HCT116 (cell line): ENCODE measurements around the gene RNU7-1. TPM values are rescaled to one million over a fixed set of nuclear protein-coding genes. Genes with fewer than 3 reads are reported as not detected.

Source experiments
- ATAC-seq: fragments of 200-7000 bp; cut with Tn5 transposase; 2 replicates; pipeline ENCODE4 v1.9.1; 2020; ENCODE audit warnings: mild to moderate bottlenecking, moderate library complexity
- BruUV-seq: library from RNA; stranded (reverse); fragments of 400-500 nt; replicated peaks from 2 replicates; lab custom pipeline; 2021; lab: Mats Ljungman, UMichigan
- CTCF ChIA-PET: fragments of 300-600 bp; sonication (Branson Sonifier 250); formaldehyde crosslinking; loops from one replicate; lab custom pipeline; 2021; ENCODE audit warnings: antibody characterized with exemption; lab: Charles Lee
- POLR2A ChIA-PET: fragments of 300-600, 350-600 bp; sonication (Branson Sonifier 250); formaldehyde crosslinking; loops from one replicate; lab custom pipeline; 2021; ENCODE audit warnings: antibody characterized with exemption; lab: Charles Lee
- RAD21 ChIA-PET, 2 experiments: fragments of 300-600 bp; sonication (Branson Sonifier 250); formaldehyde crosslinking; loops; one replicate each; lab custom pipeline; 2023; ENCODE audit warnings: low total read pairs in 2 of 2; ENCODE audit not compliant: uncharacterized antibody in 2 of 2, unreplicated experiment in 2 of 2, low non-redundant PET in 1 of 2; lab: Charles Lee
- DNase-seq: peaks from one replicate; pipeline ENCODE4 v3.0.0-alpha.2; 2010; ENCODE audit warnings: low read depth, low spot score
- H2AFZ ChIP-seq: fragments of 200-600 bp; shearing (Covaris generic), sonication (generic); 2 replicates; pipeline ENCODE4 v1.6.1; 2017; ENCODE audit warnings: low read depth, mixed run types, mixed read lengths, antibody characterized with exemption, low read length; ENCODE audit not compliant: poor library complexity, severe bottlenecking
- H3K27ac ChIP-seq: 2 replicates; pipeline ENCODE4 v1.5.1; 2012; ENCODE audit warnings: low read depth, low read length
- H3K27me3 ChIP-seq: fragments of 200-600 bp; sonication (generic); 2 replicates; pipeline ENCODE4 v1.6.1; 2016; ENCODE audit warnings: mixed run types, low read length, mixed read lengths; ENCODE audit not compliant: insufficient read depth
- H3K36me3 ChIP-seq, 2 experiments: fragments of 200-500 bp in 1 of 2; fragments of 200-600 bp in 1 of 2; sonication (Bioruptor generic) in 1 of 2; sonication (generic) in 1 of 2; 2 replicates each; pipeline versions ENCODE4 v1.5.1 to v1.6.1; 2014 to 2016; ENCODE audit warnings: low read length in 2 of 2, inconsistent platforms in 1 of 2, mixed read lengths in 1 of 2, mixed run types in 1 of 2; ENCODE audit not compliant: insufficient read depth in 2 of 2, control insufficient read depth in 1 of 2
- H3K4me1 ChIP-seq, 2 experiments: fragments of 200-600 bp in 1 of 2; sonication (generic) in 1 of 2; 2 replicates each; pipeline versions ENCODE4 v1.5.1 to v1.6.1; 2012 to 2017; ENCODE audit warnings: low read length in 2 of 2, inconsistent platforms in 1 of 2, mild to moderate bottlenecking in 1 of 2, mixed read lengths in 1 of 2, mixed run types in 1 of 2, moderate library complexity in 1 of 2; ENCODE audit not compliant: insufficient read depth in 2 of 2, control insufficient read depth in 1 of 2
- H3K4me2 ChIP-seq: fragments of 200-600 bp; sonication (generic); 2 replicates; pipeline ENCODE4 v1.6.1; 2017; ENCODE audit warnings: mixed run types, low read length, mixed read lengths
- H3K4me3 ChIP-seq, 2 experiments: fragments of 200-600 bp in 1 of 2; sonication (generic) in 1 of 2; replicated peaks in 1 of 2; 2 replicates each; pipeline ENCODE4 v1.5.1; 2011 to 2016; ENCODE audit warnings: low read length in 2 of 2, control low read depth in 1 of 2, low read depth in 1 of 2, mild to moderate bottlenecking in 1 of 2, mixed read lengths in 1 of 2, mixed run types in 1 of 2
- H3K79me2 ChIP-seq: fragments of 200-600 bp; sonication (generic); 2 replicates; pipeline ENCODE4 v1.6.1; 2017; ENCODE audit warnings: mild to moderate bottlenecking, mixed run types, low read length, moderate library complexity, mixed read lengths; ENCODE audit not compliant: insufficient read depth
- H3K9ac ChIP-seq: fragments of 200-600 bp; sonication (generic); 2 replicates; pipeline ENCODE4 v1.6.1; 2016; ENCODE audit warnings: low read length, mixed read lengths
- H3K9me2 ChIP-seq: fragments of 200-600 bp; sonication (generic), shearing (Covaris generic); 2 replicates; pipeline ENCODE4 v1.6.1; 2017; ENCODE audit warnings: mixed run types, mild to moderate bottlenecking, moderate library complexity; ENCODE audit not compliant: insufficient read depth
- H3K9me3 ChIP-seq, 2 experiments: fragments of 200-500 bp in 1 of 2; fragments of 200-600 bp in 1 of 2; sonication (Bioruptor generic) in 1 of 2; sonication (generic) in 1 of 2; 2 replicates each; pipeline ENCODE4 v1.6.1; 2014 to 2017; ENCODE audit warnings: low read length in 2 of 2, mixed read lengths in 2 of 2, inconsistent platforms in 1 of 2, low read depth in 1 of 2, mild to moderate bottlenecking in 1 of 2, mixed run types in 1 of 2, moderate library complexity in 1 of 2; ENCODE audit not compliant: control insufficient read depth in 1 of 2, insufficient read depth in 1 of 2
- H4K20me1 ChIP-seq: fragments of 200-600 bp; sonication (generic), shearing (Covaris generic); 2 replicates; pipeline ENCODE4 v1.6.1; 2017; ENCODE audit warnings: mixed run types, mild to moderate bottlenecking, moderate library complexity; ENCODE audit not compliant: insufficient read depth
- ATF3 ChIP-seq: IDR thresholded peaks from 2 replicates; pipeline ENCODE4 v1.6.1; 2012
- EGR1 ChIP-seq: IDR thresholded peaks from 2 replicates; pipeline ENCODE4 v1.6.1; 2012; ENCODE audit warnings: low read depth
- EZH2 ChIP-seq: fragments of 200-600 bp; sonication (generic); IDR thresholded peaks from 2 replicates; pipeline ENCODE4 v1.6.1; 2017; ENCODE audit warnings: antibody characterized with exemption, mixed run types
- EZH2phosphoT487 ChIP-seq: fragments of 200-600 bp; IDR thresholded peaks from 2 replicates; pipeline ENCODE4 v1.6.1; 2018; ENCODE audit warnings: antibody characterized with exemption, borderline replicate concordance
- POLR2AphosphoS5 ChIP-seq: IDR thresholded peaks from 2 replicates; pipeline ENCODE4 v1.6.1; 2011; ENCODE audit warnings: mild to moderate bottlenecking, low read depth, low read length, moderate library complexity
- REST ChIP-seq: IDR thresholded peaks from 2 replicates; pipeline ENCODE4 v1.6.1; 2012; ENCODE audit warnings: low read depth
- TCF7L2 ChIP-seq: IDR thresholded peaks from 2 replicates; pipeline ENCODE4 v1.7.0; 2011; ENCODE audit warnings: borderline replicate concordance, inconsistent platforms; ENCODE audit not compliant: insufficient read depth, insufficient read length; ENCODE audit errors: extremely low read depth
- YY1 ChIP-seq: IDR thresholded peaks from 2 replicates; pipeline ENCODE4 v1.6.1; 2011; ENCODE audit warnings: low read length, low read depth, moderate library complexity, mild to moderate bottlenecking; ENCODE audit not compliant: insufficient replicate concordance; ENCODE audit errors: extremely low read depth
- ZBTB33 ChIP-seq: IDR thresholded peaks from 2 replicates; pipeline ENCODE4 v1.6.1; 2011; ENCODE audit warnings: mild to moderate bottlenecking, low read length, moderate library complexity; ENCODE audit not compliant: insufficient replicate concordance; ENCODE audit errors: extremely low read depth
- ZFX ChIP-seq: fragments of 450-650 bp; IDR thresholded peaks from 2 replicates; pipeline ENCODE4 v1.6.1; 2017
- ZNF274 ChIP-seq: fragments of 200-500 bp; sonication (Bioruptor generic); IDR thresholded peaks from 2 replicates; pipeline ENCODE4 v1.6.1; 2014; ENCODE audit warnings: mild to moderate bottlenecking, low read depth, low read length, inconsistent platforms
- intact Hi-C: fragments of 100-400 bp; cut with micrococcal nuclease; formaldehyde crosslinking; loops from 2 replicates; pipeline ENCODE4 v1.10.0; 2022
- total RNA-seq: library from RNA; stranded (reverse); gene quantifications from one replicate; pipeline ENCODE4 v1.2.1, GENCODE V29; 2021; ENCODE audit not compliant: unreplicated experiment

Gene RNU7-1
- total RNA-seq, 1 experiment from 2014 or later: not detected

GRCh38 chr12:6974180-6974579, 30.6 kb downstream of the RNU7-1 start:
- H4K20me1 ChIP-seq: no peaks in the 10 kb centered on the region
- no TSS peak for BruUV-seq
- H3K27ac ChIP-seq: no peak overlapping the region
- H3K9me2 ChIP-seq: no peaks in the 10 kb centered on the region
- H3K27me3 ChIP-seq: no peaks in the 10 kb centered on the region
- ChIA-PET RAD21 (no interaction called here), CTCF (no interaction called here), POLR2A (interaction anchor here (1.0 to 1.9 kb wide), 3 partner anchors 28 to 44 kb away, joined by 3 to 7 read pairs (median 3); partner anchors contain the start of genes C12orf57, LPCAT3 and RNU7-1)
- H3K4me3 ChIP-seq: no peak overlapping the region
- no peaks in the 10 kb centered on the region for H3K9me3 ChIP-seq
- H3K4me1 ChIP-seq: peaks cover 7 to 13% of the 10 kb centered on the region in 2 experiments
- H3K4me2 ChIP-seq: no peak overlapping the region
- H2AFZ ChIP-seq: no peak overlapping the region
- peaks cover 55% of the 10 kb centered on the region for H3K79me2 ChIP-seq
- no peak for DNase-seq
- no peak overlapping the region for H3K9ac ChIP-seq
- intact Hi-C loops: loop anchor here (5.0 kb wide), 1 partner anchor 118 kb away; the partner anchor contains the start of gene C1R
- TF ChIP-seq REST (no peak), YY1 (no peak), ZNF274 (no peak), ATF3 (no peak), ZBTB33 (no peak), ZFX (no peak), EGR1 (no peak), TCF7L2 (no peak), EZH2 (no peak), EZH2phosphoT487 (no peak), POLR2AphosphoS5 (no peak)
- H3K36me3 ChIP-seq: peaks cover 37 to 54% of the 10 kb centered on the region in 2 experiments
- ATAC-seq: no peak
